GM21367 (cell line): Measurements from ENCODE around the gene PRKCA.

ENCODE experiments used
- ATAC-seq: cut with Tn5 transposase; IDR thresholded peaks from one replicate; pipeline ENCODE4 v1.9.1; 2021; ENCODE audit not compliant: unreplicated experiment

Gene PRKCA

GRCh38 chr17:66814026-66814425 lies 511.6 kb downstream of the PRKCA start:
- ATAC-seq: no peak

- no peak for ATAC-seq
Observed at GRCh38 chr17:66814570-66814969, 512.2 kb downstream of the PRKCA start.

- ATAC-seq: no peak
Observed at GRCh38 chr17:66817750-66818149, 515.3 kb downstream of the PRKCA start.

GRCh38 chr17:66819466-66819865 lies 517.1 kb downstream of the PRKCA start:
- ATAC-seq: no peak

- ATAC-seq: no peak
Observed at GRCh38 chr17:66822009-66822408, 519.6 kb downstream of the PRKCA start.

GRCh38 chr17:66826856-66827255 lies 524.4 kb downstream of the PRKCA start:
- ATAC-seq: no peak

- ATAC-seq: no peak
Observed at GRCh38 chr17:66829386-66829864, 527.0 kb downstream of the PRKCA start.

- no peak for ATAC-seq
Observed at GRCh38 chr17:66829883-66830282, 527.5 kb downstream of the PRKCA start.

GRCh38 chr17:66830451-66830850 lies 528.0 kb downstream of the PRKCA start:
- ATAC-seq: no peak

GRCh38 chr17:66831383-66832210 lies 529.2 kb downstream of the PRKCA start:
- ATAC-seq: no peak

GRCh38 chr17:66833201-66833600 lies 530.8 kb downstream of the PRKCA start:
- no peak for ATAC-seq

GRCh38 chr17:66834426-66834918 lies 532.1 kb downstream of the PRKCA start:
- no peak for ATAC-seq

- no peak for ATAC-seq
Observed at GRCh38 chr17:66834919-66835454, 532.6 kb downstream of the PRKCA start, which contains the start of gene CACNG5. Gene CACNG5 (plus strand): TSS chr17:66835117. CDS start chr17:66877333, 42,216 bp downstream.

- no peak for ATAC-seq
Observed at GRCh38 chr17:66835476-66835875, 533.1 kb downstream of the PRKCA start.

- no peak for ATAC-seq
Observed at GRCh38 chr17:66836063-66837005, 533.9 kb downstream of the PRKCA start.

- no peak for ATAC-seq
Observed at GRCh38 chr17:66837226-66837625, 534.8 kb downstream of the PRKCA start.

- no peak for ATAC-seq
Observed at GRCh38 chr17:66837885-66838665, 535.7 kb downstream of the PRKCA start.

GRCh38 chr17:66839616-66840015 lies 537.2 kb downstream of the PRKCA start:
- no peak for ATAC-seq

GRCh38 chr17:66840061-66840460 lies 537.6 kb downstream of the PRKCA start:
- no peak for ATAC-seq

GRCh38 chr17:66841328-66841727 lies 538.9 kb downstream of the PRKCA start:
- ATAC-seq: no peak
